Liver (tissue), 3 donors: ENCODE results near the gene PHC2.

Source experiments
- HNF4A ChIP-seq, 2 donors: conservative IDR thresholded peaks; 2 replicates each; pipeline ENCODE4 v1.6.1; 2016; ENCODE audit warnings: antibody characterized with exemption in 2 of 2, mild to moderate bottlenecking in 2 of 2
- RAD21 ChIP-seq, 2 donors: IDR thresholded peaks; 2 replicates each; pipeline ENCODE4 v1.6.1; 2016; ENCODE audit warnings: antibody characterized with exemption in 2 of 2, mild to moderate bottlenecking in 2 of 2
- TF ChIP-seq, protein P1 (sequence below): fragments of 150-350 bp; IDR thresholded peaks from 2 replicates; pipeline ENCODE4 v1.5.1; 2017; ENCODE audit warnings: improper control_type of control experiment, low read depth, low read length; ENCODE audit not compliant: missing input control
- TF ChIP-seq, protein P2 (sequence below): IDR thresholded peaks from 2 replicates; pipeline ENCODE4 v1.6.1; 2016; ENCODE audit warnings: antibody characterized with exemption
- donor health status: healthy.
- donor health status: healthy.

DNA sequence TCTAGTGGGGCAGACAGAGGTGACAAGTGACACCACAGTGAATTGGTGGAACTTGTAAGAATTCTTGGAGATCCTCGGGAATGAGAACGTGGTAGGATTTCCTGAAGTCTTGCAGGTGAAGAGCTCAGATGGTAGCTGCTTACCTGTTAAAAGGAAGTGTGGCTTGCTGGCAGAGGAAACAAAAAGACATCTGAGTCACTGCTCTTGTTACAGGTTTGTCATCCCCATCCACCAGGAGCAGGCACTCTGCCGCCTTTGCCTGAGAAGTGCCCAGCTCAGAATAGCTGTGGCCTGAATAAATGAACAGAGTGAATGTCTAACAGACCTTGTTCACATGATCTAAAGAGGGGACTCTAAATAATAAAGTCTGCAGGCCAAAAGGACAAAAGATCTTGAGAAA is 29.2 kb upstream of the PHC2 start:
- TF ChIP-seq, protein P1, sequence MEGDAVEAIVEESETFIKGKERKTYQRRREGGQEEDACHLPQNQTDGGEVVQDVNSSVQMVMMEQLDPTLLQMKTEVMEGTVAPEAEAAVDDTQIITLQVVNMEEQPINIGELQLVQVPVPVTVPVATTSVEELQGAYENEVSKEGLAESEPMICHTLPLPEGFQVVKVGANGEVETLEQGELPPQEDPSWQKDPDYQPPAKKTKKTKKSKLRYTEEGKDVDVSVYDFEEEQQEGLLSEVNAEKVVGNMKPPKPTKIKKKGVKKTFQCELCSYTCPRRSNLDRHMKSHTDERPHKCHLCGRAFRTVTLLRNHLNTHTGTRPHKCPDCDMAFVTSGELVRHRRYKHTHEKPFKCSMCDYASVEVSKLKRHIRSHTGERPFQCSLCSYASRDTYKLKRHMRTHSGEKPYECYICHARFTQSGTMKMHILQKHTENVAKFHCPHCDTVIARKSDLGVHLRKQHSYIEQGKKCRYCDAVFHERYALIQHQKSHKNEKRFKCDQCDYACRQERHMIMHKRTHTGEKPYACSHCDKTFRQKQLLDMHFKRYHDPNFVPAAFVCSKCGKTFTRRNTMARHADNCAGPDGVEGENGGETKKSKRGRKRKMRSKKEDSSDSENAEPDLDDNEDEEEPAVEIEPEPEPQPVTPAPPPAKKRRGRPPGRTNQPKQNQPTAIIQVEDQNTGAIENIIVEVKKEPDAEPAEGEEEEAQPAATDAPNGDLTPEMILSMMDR, result no peak
- TF ChIP-seq RAD21 (IDR thresholded peaks at IDR 0.05) (no peak), HNF4A (conservative IDR thresholded peaks at IDR 0.05) (no peak)
- TF ChIP-seq, protein P2, sequence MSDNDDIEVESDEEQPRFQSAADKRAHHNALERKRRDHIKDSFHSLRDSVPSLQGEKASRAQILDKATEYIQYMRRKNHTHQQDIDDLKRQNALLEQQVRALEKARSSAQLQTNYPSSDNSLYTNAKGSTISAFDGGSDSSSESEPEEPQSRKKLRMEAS, result no peak
